GM18519 (cell line): ENCODE measurements around the gene APOO.

ENCODE experiments used
- ATAC-seq: cut with Tn5 transposase; IDR thresholded peaks from one replicate; pipeline ENCODE4 v1.9.1; 2021; ENCODE audit warnings: mild to moderate bottlenecking, moderate library complexity; ENCODE audit not compliant: unreplicated experiment, low FRiP score

The APOO gene

GRCh38 chrX:23907498-23908218 is at the start of gene APOO, which contains the start of gene CXorf58:
APOO (minus strand) TSS chrX:23907938; CDS start chrX:23907702, 236 bp downstream.
CXorf58 (plus strand) TSS chrX:23908006; CDS start chrX:23910303, 2,297 bp downstream.
- peak; percentile 93 for ATAC-seq

GRCh38 chrX:23954396-23954795 is 46.7 kb upstream of the APOO start:
- ATAC-seq = no peak

- no peak for ATAC-seq
Measured at GRCh38 chrX:23953908-23954269, 46.2 kb upstream of the APOO start.

GRCh38 chrX:23952984-23953907 is 45.5 kb upstream of the APOO start:
- ATAC-seq = peak; percentile 78

GRCh38 chrX:23952391-23952790 is 44.7 kb upstream of the APOO start:
- no peak for ATAC-seq

GRCh38 chrX:23945206-23945605 is 37.5 kb upstream of the APOO start:
- ATAC-seq = no peak

GRCh38 chrX:23944234-23944633 is 36.5 kb upstream of the APOO start:
- no peak for ATAC-seq

GRCh38 chrX:23939203-23939602 is 31.5 kb upstream of the APOO start:
- no peak for ATAC-seq

- ATAC-seq = no peak
Measured at GRCh38 chrX:23938690-23939089, 31.0 kb upstream of the APOO start.

- ATAC-seq = no peak
Measured at GRCh38 chrX:23937100-23937499, 29.4 kb upstream of the APOO start.

GRCh38 chrX:23936180-23936579 is 28.4 kb upstream of the APOO start:
- ATAC-seq = no peak

GRCh38 chrX:23935106-23935505 is 27.4 kb upstream of the APOO start:
- ATAC-seq = no peak

- ATAC-seq = no peak
Measured at GRCh38 chrX:23932046-23932445, 24.3 kb upstream of the APOO start.

GRCh38 chrX:23930894-23931604 is 23.3 kb upstream of the APOO start:
- no peak for ATAC-seq

- no peak for ATAC-seq
Measured at GRCh38 chrX:23926015-23926414, 18.3 kb upstream of the APOO start.

- ATAC-seq = no peak
Measured at GRCh38 chrX:23919706-23920320, 12.1 kb upstream of the APOO start.

GRCh38 chrX:23919148-23919547 is 11.4 kb upstream of the APOO start:
- no peak for ATAC-seq

- no peak for ATAC-seq
Measured at GRCh38 chrX:23911126-23911835, 3.5 kb upstream of the APOO start.

GRCh38 chrX:23908219-23909004 is 674 bp upstream of the APOO start:
- no peak for ATAC-seq
